Transverse colon (tissue), 4 donors: ENCODE results near the gene ALK.

Experiments
- CTCF ChIP-seq, 5 experiments: fragments of 200-600 bp in 3 of 5; fragments of 450-650 bp in 2 of 5; sonication (generic) in 3 of 5; IDR thresholded peaks; 1 replicate in 2 of 5; 2 replicates in 3 of 5; pipeline ENCODE4 v1.5.1; 2016 to 2017; ENCODE audit warnings: antibody characterized with exemption in 5 of 5, inconsistent platforms in 3 of 5, mild to moderate bottlenecking in 2 of 5, moderate library complexity in 1 of 5
- POLR2AphosphoS5 ChIP-seq, 3 donors: sonication (generic); formaldehyde crosslinking; IDR thresholded peaks; one replicate each; pipeline ENCODE4 v1.6.1; 2016; ENCODE audit warnings: antibody characterized with exemption in 3 of 3

- TF ChIP-seq CTCF (IDR thresholded peaks at IDR 0.05): no peak
- TF ChIP-seq POLR2AphosphoS5 (IDR thresholded peaks at IDR 0.05): no peak
Observed at GRCh38 chr2:29573612-29574011, 347.8 kb downstream of the ALK start.
